ENCODE measurements around the gene H2AZ2.

H2AZ2 gene

DNA sequence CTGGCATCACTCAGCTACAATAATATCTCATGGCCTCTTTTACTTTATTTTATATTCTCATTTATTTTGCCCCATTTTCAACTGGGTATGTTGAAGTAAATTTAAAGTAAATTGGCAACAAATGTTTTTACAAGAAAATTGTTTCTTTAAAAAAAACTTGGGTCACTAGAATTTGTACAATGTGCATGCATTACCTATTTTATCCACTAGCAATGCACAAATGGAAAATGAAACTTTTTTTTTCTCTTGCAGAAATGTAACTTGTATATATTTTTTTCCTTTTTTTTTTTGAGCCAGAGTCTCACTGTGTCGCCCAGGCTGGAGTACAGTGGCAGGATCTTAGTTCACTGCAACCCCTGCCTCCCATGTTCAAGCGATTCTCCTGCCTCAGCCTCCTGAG is 10.3 kb upstream of the H2AZ2 start:
- Mint-ChIP-seq H3K9me3 (no peaks in the 10 kb centered on the region), H3K27me3 (ENCODE audit: low read depth) (no peaks in the 10 kb centered on the region), H3K4me3 (no peak overlapping the region), H3K36me3 (ENCODE audit: low read depth) (no peaks in the 10 kb centered on the region), H3K4me1 (no peaks in the 10 kb centered on the region), H3K27ac (no peak overlapping the region)
- TF ChIP-seq, protein P1, sequence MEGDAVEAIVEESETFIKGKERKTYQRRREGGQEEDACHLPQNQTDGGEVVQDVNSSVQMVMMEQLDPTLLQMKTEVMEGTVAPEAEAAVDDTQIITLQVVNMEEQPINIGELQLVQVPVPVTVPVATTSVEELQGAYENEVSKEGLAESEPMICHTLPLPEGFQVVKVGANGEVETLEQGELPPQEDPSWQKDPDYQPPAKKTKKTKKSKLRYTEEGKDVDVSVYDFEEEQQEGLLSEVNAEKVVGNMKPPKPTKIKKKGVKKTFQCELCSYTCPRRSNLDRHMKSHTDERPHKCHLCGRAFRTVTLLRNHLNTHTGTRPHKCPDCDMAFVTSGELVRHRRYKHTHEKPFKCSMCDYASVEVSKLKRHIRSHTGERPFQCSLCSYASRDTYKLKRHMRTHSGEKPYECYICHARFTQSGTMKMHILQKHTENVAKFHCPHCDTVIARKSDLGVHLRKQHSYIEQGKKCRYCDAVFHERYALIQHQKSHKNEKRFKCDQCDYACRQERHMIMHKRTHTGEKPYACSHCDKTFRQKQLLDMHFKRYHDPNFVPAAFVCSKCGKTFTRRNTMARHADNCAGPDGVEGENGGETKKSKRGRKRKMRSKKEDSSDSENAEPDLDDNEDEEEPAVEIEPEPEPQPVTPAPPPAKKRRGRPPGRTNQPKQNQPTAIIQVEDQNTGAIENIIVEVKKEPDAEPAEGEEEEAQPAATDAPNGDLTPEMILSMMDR (IDR thresholded peaks at IDR 0.05; ENCODE audit: unreplicated experiment in 3 of 3), result peak; percentile 10 to 22 (median 19)

DNA sequence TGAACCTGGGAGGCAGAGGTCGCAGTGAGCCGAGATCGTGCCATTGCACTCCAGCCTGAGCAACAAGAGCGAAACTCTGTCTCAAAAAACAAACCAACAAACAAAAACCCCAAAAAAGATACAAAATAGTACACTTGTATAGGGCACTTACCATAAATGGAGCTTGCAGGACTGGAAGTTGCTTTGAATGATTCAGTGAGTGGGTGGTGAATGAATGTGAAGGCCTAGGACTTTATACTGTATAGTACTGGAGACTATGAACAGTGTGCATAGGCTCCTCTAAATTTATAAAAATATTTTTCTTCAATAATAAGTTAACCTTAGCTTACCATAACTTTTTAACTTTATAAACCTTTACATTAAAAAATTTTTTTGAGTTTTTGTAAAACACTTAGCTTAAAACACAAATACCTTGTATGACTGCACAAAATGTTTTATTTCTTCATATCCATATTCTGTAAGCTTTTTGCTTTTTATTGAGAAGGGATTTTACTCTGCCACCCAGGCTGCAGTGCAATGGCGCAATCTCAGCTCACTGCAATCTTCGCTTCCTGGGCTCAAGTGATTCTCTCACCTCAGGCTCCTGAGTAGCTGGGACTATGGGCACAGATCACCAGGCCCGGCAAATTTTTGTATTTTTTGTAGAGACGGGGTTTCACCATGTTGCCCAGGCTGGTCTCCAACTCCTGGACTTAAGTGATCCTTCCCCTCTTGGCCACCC is 6.9 kb upstream of the H2AZ2 start:
- H3K27me3 Mint-ChIP-seq (ENCODE audit: low read depth), result no peaks in the 10 kb centered on the region
- H3K4me3 Mint-ChIP-seq, result no peak overlapping the region
- no peaks in the 10 kb centered on the region for H3K9me3 Mint-ChIP-seq
- H3K36me3 Mint-ChIP-seq (ENCODE audit: low read depth), result no peaks in the 10 kb centered on the region
- H3K27ac Mint-ChIP-seq, result no peak overlapping the region
- H3K4me1 Mint-ChIP-seq, result no peaks in the 10 kb centered on the region
- TF ChIP-seq, protein P1 (IDR thresholded peaks at IDR 0.05; ENCODE audit: unreplicated experiment in 3 of 3), result no peak

DNA sequence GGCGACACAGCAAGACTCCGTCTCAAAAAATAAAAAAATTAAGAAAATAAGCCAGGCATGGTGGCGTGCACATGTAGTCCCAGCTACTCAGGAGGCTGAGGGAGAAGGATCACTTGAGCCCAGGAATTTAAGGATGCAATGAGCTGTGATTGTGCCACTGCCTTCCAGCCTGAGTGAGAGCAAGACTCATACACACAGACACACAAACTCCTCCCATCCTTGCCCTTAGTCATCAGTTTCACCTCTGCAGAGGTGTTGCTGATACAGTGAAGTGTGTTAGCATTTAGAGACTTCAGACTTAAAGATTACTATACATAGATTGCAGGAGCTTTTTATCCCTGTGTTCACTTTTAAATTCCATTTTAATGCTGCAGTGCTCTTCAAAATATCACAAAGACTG is 5.5 kb upstream of the H2AZ2 start:
- TF ChIP-seq, protein P1 (IDR thresholded peaks at IDR 0.05; ENCODE audit: unreplicated experiment in 3 of 3), result no peak
- Mint-ChIP-seq H3K4me1 (no peaks in the 10 kb centered on the region), H3K36me3 (ENCODE audit: low read depth) (no peaks in the 10 kb centered on the region), H3K4me3 (no peak overlapping the region), H3K9me3 (no peaks in the 10 kb centered on the region), H3K27me3 (ENCODE audit: low read depth) (no peaks in the 10 kb centered on the region), H3K27ac (no peak overlapping the region)

DNA sequence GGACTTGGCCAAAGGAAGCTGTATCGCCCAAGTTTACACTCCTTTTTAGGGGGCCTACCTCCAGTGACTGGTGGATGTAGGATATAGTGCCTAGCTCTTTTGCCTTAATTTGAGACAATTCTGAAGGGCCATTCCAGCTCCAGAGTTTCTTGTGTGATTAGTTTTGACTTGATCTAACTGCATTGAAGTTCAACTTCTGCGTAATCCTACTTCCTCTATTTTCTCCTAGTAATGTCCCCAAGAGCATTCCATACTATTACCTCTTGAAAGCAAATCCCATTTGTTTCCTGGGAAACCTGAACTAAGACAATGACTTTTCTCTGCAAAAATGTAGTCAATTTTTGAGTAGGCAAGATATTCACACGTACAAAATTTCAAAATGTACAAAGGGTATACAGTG is 4.7 kb upstream of the H2AZ2 start:
- H3K36me3 Mint-ChIP-seq (ENCODE audit: low read depth), result no peaks in the 10 kb centered on the region
- no peak overlapping the region for H3K4me3 Mint-ChIP-seq
- no peaks in the 10 kb centered on the region for H3K9me3 Mint-ChIP-seq
- H3K27ac Mint-ChIP-seq, result no peak overlapping the region
- no peaks in the 10 kb centered on the region for H3K27me3 Mint-ChIP-seq (ENCODE audit: low read depth)
- no peaks in the 10 kb centered on the region for H3K4me1 Mint-ChIP-seq
- TF ChIP-seq, protein P1 (IDR thresholded peaks at IDR 0.05; ENCODE audit: unreplicated experiment in 3 of 3), result no peak

DNA sequence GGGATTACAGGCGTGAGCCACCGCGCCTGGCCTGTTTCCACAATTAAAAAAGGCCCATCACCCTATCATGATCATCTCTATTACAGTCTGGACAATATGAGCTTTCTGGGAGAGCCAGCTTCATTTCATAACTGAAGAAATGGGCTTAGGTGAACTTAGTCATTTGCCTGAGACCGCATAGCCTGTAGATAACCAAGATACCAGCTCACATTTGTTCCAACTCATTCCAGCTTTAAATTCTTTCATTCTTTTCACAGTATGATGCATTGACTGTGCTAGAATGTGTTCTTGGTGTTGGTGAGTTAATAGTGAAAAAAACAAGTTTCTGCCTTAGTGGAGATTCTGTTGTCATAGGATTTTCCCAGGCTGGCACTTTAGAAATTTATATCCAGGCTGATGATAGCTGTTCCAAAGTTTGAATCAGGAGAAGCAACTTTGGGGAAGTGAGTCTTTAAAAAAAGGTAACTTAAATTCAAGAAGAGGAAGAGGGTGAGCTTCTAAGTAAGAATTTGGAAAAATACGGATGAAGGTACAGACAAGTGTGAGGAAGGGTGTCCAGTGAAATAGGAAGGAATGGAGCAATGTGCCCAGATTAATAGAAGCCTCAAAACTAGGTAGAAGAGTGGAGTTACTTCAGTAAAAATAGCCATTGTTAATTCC is 2.1 kb upstream of the H2AZ2 start:
- Mint-ChIP-seq H3K4me1 (peaks cover 17% of the 10 kb centered on the region), H3K27ac (peak overlapping the region; percentile 24 to 85 (median 76)), H3K36me3 (ENCODE audit: low read depth) (no peaks in the 10 kb centered on the region), H3K9me3 (no peaks in the 10 kb centered on the region), H3K4me3 (peak overlapping the region; percentile 86 to 88 (median 88)), H3K27me3 (ENCODE audit: low read depth) (no peaks in the 10 kb centered on the region)
- TF ChIP-seq, protein P1 (IDR thresholded peaks at IDR 0.05; ENCODE audit: unreplicated experiment in 3 of 3), result no peak

All from nephron (organoid).